Measurements from ENCODE around the gene KAT7. TPM values are rescaled to one million over a fixed set of nuclear protein-coding genes. Genes with fewer than 3 reads are reported as not detected.

Gene KAT7
- total RNA-seq, 1 experiment from 2014 or later, result 79.5 TPM

DNA sequence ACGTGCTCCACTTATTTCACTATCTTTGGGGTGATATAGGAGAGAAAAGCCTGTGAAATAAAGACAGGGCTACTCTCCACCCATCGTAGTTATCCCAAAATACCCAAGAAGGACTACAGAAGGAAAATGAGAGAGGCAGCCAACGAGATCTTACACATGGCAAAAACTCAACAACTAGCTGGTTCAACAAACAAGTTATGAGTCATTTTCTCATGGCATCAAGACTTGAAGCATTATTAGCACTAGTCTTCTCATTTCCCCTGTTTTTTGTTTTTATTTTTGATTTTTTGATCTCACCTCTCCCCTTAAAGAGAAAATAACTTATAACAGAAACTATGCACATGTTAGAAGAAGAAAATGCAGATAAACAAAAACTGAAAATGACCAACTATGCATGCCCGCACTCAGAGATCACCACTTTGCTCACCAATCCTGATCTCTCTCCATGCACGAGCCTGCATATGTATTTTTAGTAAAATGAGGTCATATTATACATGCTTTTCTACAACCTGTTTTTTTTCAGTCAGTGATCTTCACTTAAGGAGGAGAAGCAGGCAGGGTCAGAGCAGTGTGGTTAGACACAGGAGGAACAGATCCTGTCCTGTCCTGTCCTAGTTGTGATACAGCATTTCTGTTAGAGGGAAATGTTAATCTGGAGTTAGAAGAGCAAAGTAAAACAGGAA, 47.3 kb upstream of the KAT7 start:
- intact Hi-C loops (cut with micrococcal nuclease), result no loop called here
- H3K9ac ChIP-seq (ENCODE audit: low read length), result no peak overlapping the region
- no peak overlapping the region for H3K27ac ChIP-seq (ENCODE audit: low read depth, low read length)
- RAD21 ChIA-PET (ENCODE audit: low non-redundant PET in 1 of 2, low total read pairs in 2 of 2, uncharacterized antibody in 2 of 2, unreplicated experiment in 2 of 2), result no interaction called here
- H3K27me3 ChIP-seq (ENCODE audit: insufficient read depth, low read length), result no peaks in the 10 kb centered on the region; the same call in 1 of the 2 replicates
- TF ChIP-seq SRF (IDR thresholded peaks at IDR 0.05; ENCODE audit: low read depth) (no peak), JUND (IDR thresholded peaks at IDR 0.05) (no peak), POLR2AphosphoS5 (IDR thresholded peaks at IDR 0.05; ENCODE audit: low read depth, low read length) (no peak), FOSL1 (IDR thresholded peaks at IDR 0.05; ENCODE audit: low read depth) (no peak), CEBPB (IDR thresholded peaks at IDR 0.05; ENCODE audit: low read depth) (no peak), RAD21 (IDR thresholded peaks at IDR 0.05; ENCODE audit: low read depth) (no peak), ZFX (IDR thresholded peaks at IDR 0.05) (no peak), POLR2A (IDR thresholded peaks at IDR 0.05; ENCODE audit: borderline replicate concordance, extremely low read depth, insufficient read depth, insufficient read length) (no peak)
- TF ChIP-seq, protein P1, sequence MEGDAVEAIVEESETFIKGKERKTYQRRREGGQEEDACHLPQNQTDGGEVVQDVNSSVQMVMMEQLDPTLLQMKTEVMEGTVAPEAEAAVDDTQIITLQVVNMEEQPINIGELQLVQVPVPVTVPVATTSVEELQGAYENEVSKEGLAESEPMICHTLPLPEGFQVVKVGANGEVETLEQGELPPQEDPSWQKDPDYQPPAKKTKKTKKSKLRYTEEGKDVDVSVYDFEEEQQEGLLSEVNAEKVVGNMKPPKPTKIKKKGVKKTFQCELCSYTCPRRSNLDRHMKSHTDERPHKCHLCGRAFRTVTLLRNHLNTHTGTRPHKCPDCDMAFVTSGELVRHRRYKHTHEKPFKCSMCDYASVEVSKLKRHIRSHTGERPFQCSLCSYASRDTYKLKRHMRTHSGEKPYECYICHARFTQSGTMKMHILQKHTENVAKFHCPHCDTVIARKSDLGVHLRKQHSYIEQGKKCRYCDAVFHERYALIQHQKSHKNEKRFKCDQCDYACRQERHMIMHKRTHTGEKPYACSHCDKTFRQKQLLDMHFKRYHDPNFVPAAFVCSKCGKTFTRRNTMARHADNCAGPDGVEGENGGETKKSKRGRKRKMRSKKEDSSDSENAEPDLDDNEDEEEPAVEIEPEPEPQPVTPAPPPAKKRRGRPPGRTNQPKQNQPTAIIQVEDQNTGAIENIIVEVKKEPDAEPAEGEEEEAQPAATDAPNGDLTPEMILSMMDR (IDR thresholded peaks at IDR 0.05 in 2 of 3, conservative IDR thresholded peaks at IDR 0.05 in 1 of 3; ENCODE audit: borderline replicate concordance in 1 of 3, insufficient read depth in 1 of 3, low read depth in 2 of 3, low read length in 2 of 3), result no peak
- H3K4me3 ChIP-seq (replicated peaks in 1 of 2; ENCODE audit: low read depth in 1 of 2, low read length in 2 of 2), result no peak overlapping the region
- no peak overlapping the region for H2AFZ ChIP-seq (ENCODE audit: low read depth, low read length, poor library complexity, severe bottlenecking)
- H3K9me2 ChIP-seq (ENCODE audit: insufficient read depth), result no peaks in the 10 kb centered on the region
- H3K4me1 ChIP-seq (ENCODE audit: control insufficient read depth in 1 of 2, insufficient read depth in 2 of 2, low read length in 2 of 2), result no peaks in the 10 kb centered on the region
- no peaks in the 10 kb centered on the region for H3K79me2 ChIP-seq (ENCODE audit: insufficient read depth, low read length)
- no TSS peak for BruUV-seq (replicated peaks)
- CTCF ChIA-PET, result no interaction called here
- no peaks in the 10 kb centered on the region for H3K9me3 ChIP-seq (ENCODE audit: control insufficient read depth in 1 of 2, insufficient read depth in 1 of 2, low read depth in 1 of 2, low read length in 2 of 2)
- H3K36me3 ChIP-seq (ENCODE audit: control insufficient read depth in 1 of 2, insufficient read depth in 2 of 2, low read length in 2 of 2), result no peaks in the 10 kb centered on the region
- DNase-seq (ENCODE audit: low read depth, low spot score) (no peak), ATAC-seq (no peak)
- no peak overlapping the region for H3K4me2 ChIP-seq (ENCODE audit: low read length)
- POLR2A ChIA-PET, result interaction anchor here (1.0 kb wide), 1 partner anchor 12 kb away, joined by 3 read pairs; no protein-coding TSS in a partner anchor
- no peaks in the 10 kb centered on the region for H4K20me1 ChIP-seq (ENCODE audit: insufficient read depth)

DNA sequence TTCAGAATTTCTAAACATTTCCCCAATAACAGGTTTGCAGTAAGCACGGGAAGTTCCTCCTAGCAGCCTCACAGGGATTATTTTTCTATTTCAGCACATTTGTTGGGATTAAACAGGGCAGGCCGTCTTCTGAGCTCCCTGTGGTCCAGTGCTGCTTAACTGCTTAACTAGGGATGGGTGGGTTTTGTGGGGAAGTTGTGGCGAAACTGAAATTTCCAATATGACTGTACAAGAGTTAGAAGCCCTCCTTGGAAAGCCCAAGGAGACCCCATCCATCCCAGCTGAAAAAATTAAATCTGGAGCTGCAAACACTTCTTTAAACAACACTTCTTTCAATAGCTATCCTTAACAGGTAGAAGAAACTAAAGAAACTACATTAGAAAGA, 46.8 kb upstream of the KAT7 start:
- Histone ChIP-seq H3K9ac (ENCODE audit: low read length) (no peak overlapping the region), H3K27me3 (ENCODE audit: insufficient read depth, low read length) (no peaks in the 10 kb centered on the region; the same call in 1 of the 2 replicates), H3K9me2 (ENCODE audit: insufficient read depth) (no peaks in the 10 kb centered on the region), H3K4me2 (ENCODE audit: low read length) (no peak overlapping the region), H3K36me3 (ENCODE audit: control insufficient read depth in 1 of 2, insufficient read depth in 2 of 2, low read length in 2 of 2) (no peaks in the 10 kb centered on the region), H3K27ac (ENCODE audit: low read depth, low read length) (no peak overlapping the region), H4K20me1 (ENCODE audit: insufficient read depth) (no peaks in the 10 kb centered on the region), H3K9me3 (ENCODE audit: control insufficient read depth in 1 of 2, insufficient read depth in 1 of 2, low read depth in 1 of 2, low read length in 2 of 2) (no peaks in the 10 kb centered on the region), H3K79me2 (ENCODE audit: insufficient read depth, low read length) (no peaks in the 10 kb centered on the region), H2AFZ (ENCODE audit: low read depth, low read length, poor library complexity, severe bottlenecking) (no peak overlapping the region), H3K4me1 (ENCODE audit: control insufficient read depth in 1 of 2, insufficient read depth in 2 of 2, low read length in 2 of 2) (no peaks in the 10 kb centered on the region), H3K4me3 (replicated peaks in 1 of 2; ENCODE audit: low read depth in 1 of 2, low read length in 2 of 2) (no peak overlapping the region)
- TF ChIP-seq POLR2AphosphoS5 (IDR thresholded peaks at IDR 0.05; ENCODE audit: low read depth, low read length) (no peak), EZH2phosphoT487 (IDR thresholded peaks at IDR 0.05; ENCODE audit: borderline replicate concordance) (no peak), RAD21 (IDR thresholded peaks at IDR 0.05; ENCODE audit: low read depth) (no peak), CEBPB (IDR thresholded peaks at IDR 0.05; ENCODE audit: low read depth) (no peak), ELF1 (IDR thresholded peaks at IDR 0.05; ENCODE audit: borderline replicate concordance, low read depth) (no peak)
- intact Hi-C loops (cut with micrococcal nuclease), result no loop called here
- CTCF ChIA-PET, result no interaction called here
- POLR2A ChIA-PET, result interaction anchor here (1.0 kb wide), 1 partner anchor 11 kb away, joined by 3 read pairs; no protein-coding TSS in a partner anchor
- ATAC-seq (no peak), DNase-seq (ENCODE audit: low read depth, low spot score) (no peak)
- RAD21 ChIA-PET (ENCODE audit: low non-redundant PET in 1 of 2, low total read pairs in 2 of 2, uncharacterized antibody in 2 of 2, unreplicated experiment in 2 of 2), result no interaction called here
- BruUV-seq (replicated peaks), result no TSS peak

Data from HCT116 (cell line).